ENCODE data around the gene MSI2. TPM values are rescaled to one million over a fixed set of nuclear protein-coding genes. Genes with fewer than 3 reads are reported as not detected.

The MSI2 gene
- total RNA-seq, 1 donor from 2014 or later, result 140 TPM

GRCh38 chr17:57285701-57286100, 29.4 kb downstream of the MSI2 start:
- Mint-ChIP-seq H3K27ac (ENCODE audit: unreplicated experiment) (peak overlapping the region; percentile 90), H3K9me3 (no peaks in the 10 kb centered on the region), H3K4me1 (peaks cover 88% of the 10 kb centered on the region), H3K36me3 (ENCODE audit: low read depth) (no peaks in the 10 kb centered on the region), H3K4me3 (peak overlapping the region; percentile 60), H3K27me3 (ENCODE audit: low read depth) (no peaks in the 10 kb centered on the region)
- TF ChIP-seq, protein P1, sequence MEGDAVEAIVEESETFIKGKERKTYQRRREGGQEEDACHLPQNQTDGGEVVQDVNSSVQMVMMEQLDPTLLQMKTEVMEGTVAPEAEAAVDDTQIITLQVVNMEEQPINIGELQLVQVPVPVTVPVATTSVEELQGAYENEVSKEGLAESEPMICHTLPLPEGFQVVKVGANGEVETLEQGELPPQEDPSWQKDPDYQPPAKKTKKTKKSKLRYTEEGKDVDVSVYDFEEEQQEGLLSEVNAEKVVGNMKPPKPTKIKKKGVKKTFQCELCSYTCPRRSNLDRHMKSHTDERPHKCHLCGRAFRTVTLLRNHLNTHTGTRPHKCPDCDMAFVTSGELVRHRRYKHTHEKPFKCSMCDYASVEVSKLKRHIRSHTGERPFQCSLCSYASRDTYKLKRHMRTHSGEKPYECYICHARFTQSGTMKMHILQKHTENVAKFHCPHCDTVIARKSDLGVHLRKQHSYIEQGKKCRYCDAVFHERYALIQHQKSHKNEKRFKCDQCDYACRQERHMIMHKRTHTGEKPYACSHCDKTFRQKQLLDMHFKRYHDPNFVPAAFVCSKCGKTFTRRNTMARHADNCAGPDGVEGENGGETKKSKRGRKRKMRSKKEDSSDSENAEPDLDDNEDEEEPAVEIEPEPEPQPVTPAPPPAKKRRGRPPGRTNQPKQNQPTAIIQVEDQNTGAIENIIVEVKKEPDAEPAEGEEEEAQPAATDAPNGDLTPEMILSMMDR (conservative IDR thresholded peaks at IDR 0.05), result no peak
- DNase-seq (ENCODE audit: low read depth, low spot score), result no peak

GRCh38 chr17:57286399-57287105, 30.2 kb downstream of the MSI2 start:
- Mint-ChIP-seq H3K4me1 (peaks cover 87% of the 10 kb centered on the region), H3K27me3 (ENCODE audit: low read depth) (no peaks in the 10 kb centered on the region), H3K9me3 (no peaks in the 10 kb centered on the region), H3K4me3 (peak overlapping the region; percentile 41), H3K36me3 (ENCODE audit: low read depth) (no peaks in the 10 kb centered on the region), H3K27ac (ENCODE audit: unreplicated experiment) (peak overlapping the region; percentile 90)
- DNase-seq (ENCODE audit: low read depth, low spot score), result no peak
- TF ChIP-seq, protein P1 (conservative IDR thresholded peaks at IDR 0.05), result no peak

- Mint-ChIP-seq H3K36me3 (ENCODE audit: low read depth) (no peaks in the 10 kb centered on the region), H3K4me1 (peaks cover 87% of the 10 kb centered on the region), H3K4me3 (peak overlapping the region; percentile 4), H3K27me3 (ENCODE audit: low read depth) (no peaks in the 10 kb centered on the region), H3K9me3 (no peaks in the 10 kb centered on the region), H3K27ac (ENCODE audit: unreplicated experiment) (peak overlapping the region; percentile 87)
- no peak for DNase-seq (ENCODE audit: low read depth, low spot score)
- TF ChIP-seq, protein P1 (conservative IDR thresholded peaks at IDR 0.05), result no peak
Measured at GRCh38 chr17:57288040-57288772, 31.9 kb downstream of the MSI2 start.

GRCh38 chr17:57288773-57289121, 32.4 kb downstream of the MSI2 start:
- no peak for DNase-seq (ENCODE audit: low read depth, low spot score)
- Mint-ChIP-seq H3K9me3 (no peaks in the 10 kb centered on the region), H3K27ac (ENCODE audit: unreplicated experiment) (peak overlapping the region; percentile 87), H3K27me3 (ENCODE audit: low read depth) (no peaks in the 10 kb centered on the region), H3K36me3 (ENCODE audit: low read depth) (no peaks in the 10 kb centered on the region), H3K4me1 (peaks cover 84% of the 10 kb centered on the region), H3K4me3 (peak overlapping the region; percentile 4)
- TF ChIP-seq, protein P1 (conservative IDR thresholded peaks at IDR 0.05), result no peak

- peaks cover 85% of the 10 kb centered on the region for H3K4me1 Mint-ChIP-seq
- no peak for DNase-seq (ENCODE audit: low read depth, low spot score)
- H3K9me3 Mint-ChIP-seq, result no peaks in the 10 kb centered on the region
- no peaks in the 10 kb centered on the region for H3K27me3 Mint-ChIP-seq (ENCODE audit: low read depth)
- TF ChIP-seq, protein P1 (conservative IDR thresholded peaks at IDR 0.05), result no peak
- H3K4me3 Mint-ChIP-seq, result no peak overlapping the region
- no peak overlapping the region for H3K27ac Mint-ChIP-seq (ENCODE audit: unreplicated experiment)
- H3K36me3 Mint-ChIP-seq (ENCODE audit: low read depth), result no peaks in the 10 kb centered on the region
Measured at GRCh38 chr17:57289130-57289529, 32.8 kb downstream of the MSI2 start.

Data from neural crest cell (in vitro differentiated cells).